H1 (cell line): ENCODE data around the gene CNR2. TPM values are rescaled to one million over a fixed set of nuclear protein-coding genes. Genes with fewer than 3 reads are reported as not detected.

Experiments used
- CTCF ChIA-PET: fragments of 300-600 bp; sonication (Branson Sonifier 250); formaldehyde crosslinking; loops from one replicate; lab custom pipeline; 2021; ENCODE audit not compliant: partially characterized antibody; lab: Charles Lee
- POLR2A ChIA-PET: fragments of 300-600 bp; sonication (Branson Sonifier 250); formaldehyde crosslinking; loops from one replicate; lab custom pipeline; 2021; ENCODE audit warnings: inconsistent platforms; ENCODE audit not compliant: partially characterized antibody; lab: Charles Lee
- DNase-seq, 2 experiments: peaks; one replicate each; pipeline versions ENCODE4 v3.0.0 to v3.0.0-alpha.2; 2010 to 2022; ENCODE audit warnings: low spot score in 2 of 2, low read depth in 1 of 2, mixed read lengths in 1 of 2
- FAIRE-seq: peaks from 2 replicates; lab custom pipeline; 2011; peaks lifted over from hg19 to GRCh38; lab: Jason Lieb, UNC
- H2AFZ ChIP-seq: 2 replicates; pipeline ENCODE4 v1.8.1; 2012; ENCODE audit warnings: low read length, inconsistent platforms
- H2AK5ac ChIP-seq: 2 replicates; pipeline ENCODE4 v1.6.1; 2013; ENCODE audit warnings: low read depth, low read length
- H2BK120ac ChIP-seq: replicated peaks from 2 replicates; pipeline ENCODE3; 2013; ENCODE audit warnings: low read depth, low read length, inconsistent platforms
- H2BK12ac ChIP-seq: 2 replicates; pipeline ENCODE4 v1.6.1; 2013; ENCODE audit warnings: low read depth, low read length
- H2BK15ac ChIP-seq: 2 replicates; pipeline ENCODE4 v1.6.1; 2013; ENCODE audit warnings: low read length
- H2BK20ac ChIP-seq: 2 replicates; pipeline ENCODE4 v1.6.1; 2013; ENCODE audit warnings: low read length
- H2BK5ac ChIP-seq: 2 replicates; pipeline ENCODE4 v1.6.1; 2013; ENCODE audit warnings: low read depth, low read length
- H3K14ac ChIP-seq: 2 replicates; pipeline ENCODE4 v1.6.1; 2013; ENCODE audit warnings: inconsistent platforms; ENCODE audit not compliant: insufficient read length
- H3K18ac ChIP-seq: 2 replicates; pipeline ENCODE4 v1.6.1; 2013; ENCODE audit warnings: low read length; ENCODE audit errors: extremely low read depth
- H3K23ac ChIP-seq: 2 replicates; pipeline ENCODE4 v1.6.1; 2013; ENCODE audit warnings: inconsistent platforms; ENCODE audit not compliant: insufficient read length
- H3K23me2 ChIP-seq: 2 replicates; pipeline ENCODE4 v1.6.1; 2013; ENCODE audit warnings: low read depth, low read length
- H3K27ac ChIP-seq: 2 replicates; pipeline ENCODE4 v1.6.1; 2011; ENCODE audit warnings: low read depth, low read length, inconsistent platforms
- H3K27me3 ChIP-seq, 4 experiments: replicated peaks in 1 of 4; 1 replicate in 1 of 4; 2 replicates in 3 of 4; pipeline versions ENCODE4 v1.6.1 to v1.8.1; 2011 to 2013; ENCODE audit warnings: low read length in 3 of 4, mild to moderate bottlenecking in 3 of 4, inconsistent platforms in 2 of 4, mixed read lengths in 2 of 4, moderate library complexity in 1 of 4; ENCODE audit not compliant: control insufficient read depth in 3 of 4, insufficient read depth in 3 of 4; ENCODE audit errors: extremely low read depth in 1 of 4
- H3K36me3 ChIP-seq, 4 experiments: 2 replicates each; pipeline versions ENCODE4 v1.6.1 to v1.8.1; 2011 to 2013; ENCODE audit warnings: mild to moderate bottlenecking in 4 of 4, low read length in 3 of 4, moderate library complexity in 2 of 4, control low read depth in 1 of 4, inconsistent platforms in 1 of 4; ENCODE audit not compliant: insufficient read depth in 4 of 4, control insufficient read depth in 2 of 4
- H3K4ac ChIP-seq: replicated peaks from 2 replicates; pipeline ENCODE3; 2013; ENCODE audit warnings: low read length, low read depth, mixed read lengths, inconsistent platforms; ENCODE audit not compliant: insufficient read length
- H3K4me1 ChIP-seq, 4 experiments: replicated peaks in 1 of 4; 1 replicate in 1 of 4; 2 replicates in 3 of 4; pipeline versions ENCODE4 v1.6.1 to v1.8.1; 2011 to 2013; ENCODE audit warnings: low read length in 3 of 4, inconsistent platforms in 2 of 4, mixed read lengths in 1 of 4; ENCODE audit not compliant: insufficient read depth in 4 of 4, control insufficient read depth in 3 of 4
- H3K4me2 ChIP-seq, 2 experiments: 2 replicates each; pipeline versions ENCODE4 v1.6.1 to v1.8.1; 2011 to 2013; ENCODE audit warnings: low read depth in 2 of 2, low read length in 2 of 2, control low read depth in 1 of 2, inconsistent platforms in 1 of 2, mild to moderate bottlenecking in 1 of 2; ENCODE audit not compliant: insufficient read depth in 1 of 2
- H3K4me3 ChIP-seq, 4 experiments: fragments of 200-600, 300-600 bp in 1 of 4; sonication (generic), shearing (Covaris generic), sonication (Bioruptor Twin) in 1 of 4; 2 replicates each; pipeline versions ENCODE4 v1.5.1 to v1.8.1; 2011 to 2016; ENCODE audit warnings: low read length in 4 of 4, low read depth in 3 of 4, control low read depth in 2 of 4, inconsistent platforms in 2 of 4, mild to moderate bottlenecking in 2 of 4, mixed read lengths in 1 of 4, moderate library complexity in 1 of 4; ENCODE audit not compliant: insufficient read depth in 2 of 4; ENCODE audit errors: extremely low read depth in 1 of 4
- H3K56ac ChIP-seq: replicated peaks from 2 replicates; pipeline ENCODE3; 2013; ENCODE audit warnings: low read depth, mild to moderate bottlenecking, mixed read lengths, low read length, inconsistent platforms; ENCODE audit not compliant: insufficient read length
- H3K79me1 ChIP-seq: 2 replicates; pipeline ENCODE4 v1.6.1; 2013; ENCODE audit warnings: low read depth, low read length, control low read depth
- H3K79me2 ChIP-seq, 2 experiments: 2 replicates each; pipeline versions ENCODE4 v1.6.1 to v1.8.1; 2012 to 2013; ENCODE audit warnings: low read length in 2 of 2, mild to moderate bottlenecking in 2 of 2, inconsistent platforms in 1 of 2; ENCODE audit not compliant: insufficient read depth in 2 of 2, control insufficient read depth in 1 of 2
- H3K9ac ChIP-seq, 4 experiments: replicated peaks in 1 of 4; 1 replicate in 1 of 4; 2 replicates in 3 of 4; pipeline versions ENCODE4 v1.6.1 to v1.8.1; 2011 to 2013; ENCODE audit warnings: low read depth in 3 of 4, low read length in 3 of 4, control low read depth in 2 of 4, mild to moderate bottlenecking in 2 of 4, moderate library complexity in 2 of 4, inconsistent platforms in 1 of 4; ENCODE audit errors: extremely low read depth in 1 of 4
- H3K9me3 ChIP-seq, 2 experiments: 2 replicates each; pipeline versions ENCODE4 v1.6.1 to v1.8.1; 2012 to 2013; ENCODE audit warnings: mild to moderate bottlenecking in 2 of 2, moderate library complexity in 2 of 2, control low read depth in 1 of 2, inconsistent platforms in 1 of 2, low read depth in 1 of 2, low read length in 1 of 2, mixed read lengths in 1 of 2; ENCODE audit not compliant: insufficient read depth in 2 of 2
- H4K20me1 ChIP-seq, 2 experiments: replicated peaks in 1 of 2; 2 replicates each; pipeline versions ENCODE3 to v1.8.1; 2011 to 2013; ENCODE audit warnings: inconsistent platforms in 2 of 2, low read length in 2 of 2, mild to moderate bottlenecking in 1 of 2; ENCODE audit not compliant: insufficient read depth in 2 of 2, control insufficient read depth in 1 of 2
- H4K5ac ChIP-seq: 2 replicates; pipeline ENCODE4 v1.6.1; 2013; ENCODE audit warnings: low read length, low read depth, mixed read lengths, inconsistent platforms; ENCODE audit not compliant: insufficient read length
- H4K8ac ChIP-seq: 2 replicates; pipeline ENCODE4 v1.8.0; 2013; ENCODE audit warnings: mild to moderate bottlenecking, moderate library complexity, low read length, inconsistent platforms; ENCODE audit not compliant: insufficient read depth; ENCODE audit errors: extremely low read depth
- H4K91ac ChIP-seq: replicated peaks from 2 replicates; pipeline ENCODE3; 2013; ENCODE audit warnings: low read length, mixed read lengths, inconsistent platforms; ENCODE audit not compliant: insufficient read length
- CBX8 ChIP-seq: fragments of 300-800, 300-1000 bp; sonication (generic); IDR thresholded peaks from 2 replicates; pipeline ENCODE4 v1.7.1; 2016; ENCODE audit warnings: low read depth, low read length, borderline replicate concordance
- FOSL1 ChIP-seq: IDR thresholded peaks from 2 replicates; pipeline ENCODE4 v1.6.1; 2011; ENCODE audit warnings: mild to moderate bottlenecking, low read depth, low read length, moderate library complexity; ENCODE audit not compliant: insufficient read depth
- RXRA ChIP-seq: IDR thresholded peaks from 2 replicates; pipeline ENCODE4 v1.6.1; 2011; ENCODE audit warnings: low read depth, mild to moderate bottlenecking, low read length, moderate library complexity; ENCODE audit not compliant: insufficient read depth
- SRF ChIP-seq: IDR thresholded peaks from 2 replicates; pipeline ENCODE4 v1.6.1; 2011; ENCODE audit warnings: mild to moderate bottlenecking, low read depth, low read length, moderate library complexity
- WGBS, 2 experiments: shearing (Covaris generic) in 1 of 2; methylation state at CpG; one replicate each; pipeline versions ENCODE4 v1.1.6 to v1.1.7; 2013 to 2015; ENCODE audit warnings: low lambda C conversion rate in 2 of 2, mixed read lengths in 2 of 2, inconsistent platforms in 1 of 2, low coverage in 1 of 2, missing lambda C conversion rate in 1 of 2; ENCODE audit not compliant: insufficient replicate concordance in 2 of 2, insufficient coverage in 1 of 2, insufficient read length in 1 of 2; ENCODE audit errors: extremely low coverage in 1 of 2, missing lambda C conversion rate in 1 of 2; 5-methylcytosine and 5-hydroxymethylcytosine counted together
- polyA plus RNA-seq, 7 experiments: library from polyadenylated mRNA; depleted of rRNA in 3 of 7; stranded (reverse) in 5 of 7; unstranded in 2 of 7; fragments of >200 nt in 5 of 7; fragments of 200-250 nt in 2 of 7; gene quantifications; 1 replicate in 5 of 7; 2 replicates in 1 of 7; 4 replicates in 1 of 7; pipeline versions ENCODE4 v1.2.1 to v1.2.3, GENCODE V29; 2011 to 2013; ENCODE audit warnings: missing spikeins in 2 of 7, mixed read lengths in 2 of 7
- total RNA-seq: library from RNA; stranded (reverse); fragmentation: NEBNext Ultra II Directional; extraction: Animal tissue kit (Norgen Biotek cat#: 25700); gene quantifications from 2 replicates; pipeline ENCODE4 v1.2.1, GENCODE V29; 2021
- TF ChIP-seq, protein P1 (sequence below), 3 experiments: IDR thresholded peaks; 1 replicate in 2 of 3; 2 replicates in 1 of 3; pipeline versions ENCODE4 v1.5.1 to v1.6.1; 2011; ENCODE audit warnings: low read length in 3 of 3, mild to moderate bottlenecking in 3 of 3, inconsistent platforms in 2 of 3, low read depth in 1 of 3, moderate library complexity in 1 of 3; ENCODE audit not compliant: insufficient read depth in 1 of 3; ENCODE audit errors: control extremely low read depth in 1 of 3

Gene CNR2
- total and polyA plus RNA-seq, 2 of the 8 experiments (the other 6 are each of a cell fraction or from before 2014, with no cell fraction given), result not detected

DNA sequence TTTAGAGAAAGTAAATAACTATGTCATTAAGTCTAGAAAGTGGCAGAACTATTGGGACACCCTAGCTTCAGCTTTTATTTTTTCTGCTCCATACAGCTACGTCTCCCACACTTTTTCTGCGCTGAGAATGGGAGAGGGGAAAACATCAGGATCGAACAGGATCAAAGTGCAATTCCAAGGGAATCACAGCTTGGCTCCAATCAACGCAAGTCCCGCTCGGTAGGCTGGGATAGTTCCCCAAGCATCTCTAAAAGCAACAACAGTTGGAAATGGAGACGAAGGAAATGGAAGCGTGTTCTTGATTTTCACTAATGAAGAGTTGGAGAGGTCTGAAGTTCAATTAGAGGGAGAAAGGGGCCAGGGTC is 88.5 kb downstream of the CNR2 start:
- H3K14ac ChIP-seq, result no peak overlapping the region
- peak overlapping the region; percentile 96 for H3K27ac ChIP-seq
- WGBS, 2 experiments, result 9% methylated on average over 8 of the region's 8 CpGs; no CpG with 5 or more reads in 1 of the 2 experiments
- peak overlapping the region; percentile 98 for H4K8ac ChIP-seq
- no peak overlapping the region for H2BK12ac ChIP-seq
- no peaks in the 10 kb centered on the region for H4K20me1 ChIP-seq
- H2AK5ac ChIP-seq, result no peak overlapping the region
- 0 out of 2 replicates have a peak, but pooled peaks cover 3% of the 10 kb centered on the region for H3K79me1 ChIP-seq
- no peaks in the 10 kb centered on the region for H3K9me3 ChIP-seq
- peak overlapping the region; percentile 28; the same call in 1 of the 2 replicates for H2AFZ ChIP-seq
- no peak for FAIRE-seq
- DNase-seq, result no peak
- no peak overlapping the region for H2BK20ac ChIP-seq
- peaks cover 0 to 3% of the 10 kb centered on the region in 2 experiments; a peak in 1 of 4 replicates for H3K79me2 ChIP-seq
- H3K4me1 ChIP-seq, result peaks cover 0 to 6% (median 1%) of the 10 kb centered on the region in 4 experiments; a peak in 2 of 7 replicates
- no peaks in the 10 kb centered on the region for H3K27me3 ChIP-seq
- peak overlapping the region; percentile 42 for H3K56ac ChIP-seq
- CTCF ChIA-PET, result interaction anchor here (0.9 to 8.5 kb wide), 5 partner anchors 14 to 79 kb away, joined by 3 to 99 read pairs (median 6); no protein-coding TSS in a partner anchor
- no peak overlapping the region; the same call in 1 of the 2 replicates for H3K18ac ChIP-seq
- H2BK120ac ChIP-seq, result peak overlapping the region; percentile 68
- no peak overlapping the region for H3K23ac ChIP-seq
- H4K91ac ChIP-seq, result no peak overlapping the region
- peak overlapping the region; percentile 96 for H2BK5ac ChIP-seq
- H3K4ac ChIP-seq, result no peak overlapping the region
- no peak overlapping the region for H2BK15ac ChIP-seq
- peak overlapping the region; percentile 90 to 96 (median 94) for H3K4me3 ChIP-seq
- TF ChIP-seq SRF, result no peak
- TF ChIP-seq FOSL1, result no peak
- TF ChIP-seq CBX8, result no peak
- TF ChIP-seq, protein P1, sequence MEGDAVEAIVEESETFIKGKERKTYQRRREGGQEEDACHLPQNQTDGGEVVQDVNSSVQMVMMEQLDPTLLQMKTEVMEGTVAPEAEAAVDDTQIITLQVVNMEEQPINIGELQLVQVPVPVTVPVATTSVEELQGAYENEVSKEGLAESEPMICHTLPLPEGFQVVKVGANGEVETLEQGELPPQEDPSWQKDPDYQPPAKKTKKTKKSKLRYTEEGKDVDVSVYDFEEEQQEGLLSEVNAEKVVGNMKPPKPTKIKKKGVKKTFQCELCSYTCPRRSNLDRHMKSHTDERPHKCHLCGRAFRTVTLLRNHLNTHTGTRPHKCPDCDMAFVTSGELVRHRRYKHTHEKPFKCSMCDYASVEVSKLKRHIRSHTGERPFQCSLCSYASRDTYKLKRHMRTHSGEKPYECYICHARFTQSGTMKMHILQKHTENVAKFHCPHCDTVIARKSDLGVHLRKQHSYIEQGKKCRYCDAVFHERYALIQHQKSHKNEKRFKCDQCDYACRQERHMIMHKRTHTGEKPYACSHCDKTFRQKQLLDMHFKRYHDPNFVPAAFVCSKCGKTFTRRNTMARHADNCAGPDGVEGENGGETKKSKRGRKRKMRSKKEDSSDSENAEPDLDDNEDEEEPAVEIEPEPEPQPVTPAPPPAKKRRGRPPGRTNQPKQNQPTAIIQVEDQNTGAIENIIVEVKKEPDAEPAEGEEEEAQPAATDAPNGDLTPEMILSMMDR (IDR thresholded peaks at IDR 0.05; ENCODE audit: control extremely low read depth in 1 of 3, insufficient read depth in 1 of 3, low read depth in 1 of 3, low read length in 3 of 3), result no peak
- no peak for TF ChIP-seq RXRA
- TF ChIP-seq, all 59 proteins: peak for 0
- Histone ChIP-seq H4K5ac (peak overlapping the region; percentile 32), H3K36me3 (no peaks in the 10 kb centered on the region), H3K4me2 (peak overlapping the region; percentile 86 to 88), H3K9ac (peak overlapping the region; percentile 90 to 94 (median 93)), H3K23me2 (peaks cover 4% of the 10 kb centered on the region)
- POLR2A ChIA-PET, result interaction anchor here (0.7 to 4.2 kb wide), 10 partner anchors 8 to 63 kb away, joined by 3 to 28 read pairs (median 4); partner anchors contain the start of genes GALE and PITHD1
